Left renal pelvis (tissue), 4 donors: ENCODE results near the gene SYTL5. TPM values are rescaled to one million over a fixed set of nuclear protein-coding genes. Genes with fewer than 3 reads are reported as not detected.
"Not testable (repeated sequence)": the region's sequence is repeated elsewhere in the genome, so short reads cannot be mapped to it uniquely, and the experiment has no call there.

Experiments used
- DNase-seq, 4 donors: peaks; one replicate each; pipeline ENCODE4 v3.0.0-alpha.2; 2013; ENCODE audit warnings: low read depth in 4 of 4, low spot score in 3 of 4
- polyA plus RNA-seq, 4 donors: library from polyadenylated mRNA; unstranded; fragments of 120-200 nt; gene quantifications; one replicate each; pipeline ENCODE4 v1.2.1, GENCODE V29; 2013; ENCODE audit not compliant: insufficient read length in 4 of 4

SYTL5 gene
- 1 to 10 TPM in 3 of 4 donors, under 1 TPM in 1; 0.26 to 3.9 (median 2.7) TPM for polyA plus RNA-seq

DNA sequence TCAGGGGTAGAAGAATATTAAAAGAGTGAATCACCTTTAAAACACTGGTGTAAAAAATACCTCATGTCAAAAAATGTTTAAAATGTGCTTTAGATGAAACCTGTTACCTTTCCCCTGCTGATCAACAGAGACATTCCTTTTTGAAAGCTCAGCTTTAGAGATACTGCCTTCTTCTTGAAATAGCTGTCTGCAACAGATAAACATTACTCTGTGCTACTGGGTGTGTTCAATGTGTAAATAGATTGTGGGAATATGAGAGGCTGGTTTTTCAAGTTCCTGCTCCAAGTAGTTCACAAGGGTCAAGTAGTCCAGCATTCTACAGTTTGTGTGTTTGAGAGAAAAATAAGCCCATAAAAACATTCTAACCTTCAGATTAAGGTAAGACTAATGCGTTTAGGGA lies at the start of gene SYTL5:
SYTL5 (plus strand) TSS at position 263 of the 400 bp plus-strand sequence. CDS start 27,337 bp downstream, outside the sequence.
- no peak for DNase-seq

DNA sequence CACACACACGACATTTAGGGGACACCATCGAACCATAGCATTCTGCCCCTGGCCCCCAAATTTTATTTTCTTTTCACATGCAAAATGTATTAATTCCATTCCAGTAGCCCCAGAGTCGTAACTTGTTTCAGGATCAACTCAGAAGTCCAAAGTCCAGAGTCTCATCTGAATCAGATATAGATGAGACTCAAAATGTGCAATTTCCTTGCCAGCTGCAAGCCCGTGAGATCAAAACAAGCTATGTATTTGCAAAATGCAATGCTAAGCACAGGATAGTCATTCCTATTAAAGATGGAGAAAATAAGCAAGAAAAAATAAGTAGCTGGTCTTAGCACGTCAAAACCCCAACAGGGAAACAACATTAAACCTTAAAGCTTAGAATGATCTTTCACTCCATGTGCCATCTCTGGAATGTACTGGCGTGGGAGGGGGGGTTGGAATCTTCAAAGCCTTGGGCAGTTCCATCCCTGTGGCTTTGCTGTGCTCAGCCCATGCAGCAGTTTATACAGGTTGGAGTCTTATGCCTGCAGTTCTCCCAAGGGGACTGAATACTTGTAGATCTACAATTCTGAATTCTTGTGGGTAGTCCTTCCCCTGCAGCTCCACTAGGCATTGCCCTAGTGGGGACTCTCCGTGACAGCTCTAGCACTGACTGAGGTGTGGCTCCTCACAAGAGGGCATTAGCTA lies 47.7 kb upstream of the SYTL5 start:
- DNase-seq, result no peak

DNA sequence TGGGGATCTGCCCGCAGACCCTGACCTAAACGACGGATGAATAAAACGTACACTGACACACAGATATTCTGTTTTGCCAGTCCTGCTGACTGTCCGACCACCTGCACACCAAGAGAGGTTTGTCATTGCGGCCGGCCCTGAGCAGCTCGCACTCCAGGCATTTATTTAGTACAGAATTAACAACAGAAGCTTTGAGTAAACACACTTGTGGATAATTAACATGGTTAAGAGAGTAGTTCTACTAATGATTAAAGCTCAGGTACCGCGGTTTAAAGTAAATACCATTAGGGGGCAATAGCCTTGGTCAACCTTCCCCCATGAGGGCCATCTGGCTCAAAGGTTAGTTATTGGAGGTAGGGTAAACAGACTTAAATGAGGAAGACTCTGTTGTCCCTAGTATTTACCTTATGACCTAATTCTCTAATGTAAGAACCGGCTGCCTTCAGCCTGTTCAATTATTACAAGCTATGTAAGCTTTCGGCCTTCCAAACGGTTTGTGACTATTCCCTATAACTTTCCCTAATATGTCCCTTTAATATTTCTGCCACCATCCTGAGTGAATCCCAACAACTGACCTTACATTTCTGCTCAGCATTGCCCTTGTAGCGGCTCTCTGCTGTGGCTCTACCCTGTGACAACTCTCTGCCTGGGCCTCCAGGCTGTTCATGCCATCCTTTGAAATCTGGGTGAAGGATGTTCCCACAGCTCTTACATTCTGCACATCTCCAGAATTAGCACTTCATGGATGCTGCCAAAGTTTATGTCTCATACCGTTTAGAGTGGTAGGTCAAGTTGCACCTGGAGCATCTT lies 46.9 kb upstream of the SYTL5 start:
- DNase-seq, result no peak

DNA sequence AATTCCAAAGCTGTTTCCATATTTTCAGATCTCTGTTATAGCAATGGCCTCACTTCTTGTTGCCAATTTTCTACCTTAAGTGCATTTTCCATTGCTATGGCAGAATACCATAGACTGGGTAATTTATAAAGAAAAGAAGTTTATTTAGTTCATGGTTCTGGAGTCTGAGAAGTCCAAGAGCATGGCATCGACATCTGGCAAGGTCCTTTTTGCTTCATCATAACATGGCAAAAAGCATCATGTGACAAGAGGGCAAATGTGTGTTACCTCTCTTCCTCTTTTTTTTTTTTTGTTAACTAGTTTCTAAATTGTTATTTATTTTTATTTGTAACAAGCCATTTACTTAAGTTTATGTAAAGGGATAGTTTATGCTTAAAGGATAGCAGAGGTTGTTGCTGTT lies 45.2 kb upstream of the SYTL5 start:
- no peak for DNase-seq

DNA sequence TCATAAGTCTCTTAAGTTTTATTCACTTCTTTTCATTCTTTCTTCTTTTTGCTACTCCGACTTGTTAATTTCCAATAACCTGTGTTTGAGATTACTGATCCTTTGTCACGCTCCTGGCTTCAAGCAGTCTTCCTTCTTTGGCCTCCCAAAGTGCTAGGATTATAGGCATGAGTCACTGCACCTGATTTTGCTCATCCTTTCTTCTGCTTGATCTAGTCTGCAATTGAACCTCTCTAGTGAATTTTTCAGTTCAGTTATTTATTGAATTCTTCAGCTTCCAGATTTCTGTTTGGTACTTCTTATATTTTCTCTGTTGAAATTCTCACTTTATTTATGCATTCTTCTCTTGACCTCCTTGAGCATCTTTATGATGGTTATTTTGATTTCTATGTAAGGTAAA lies 38.6 kb upstream of the SYTL5 start:
- no peak for DNase-seq

DNA sequence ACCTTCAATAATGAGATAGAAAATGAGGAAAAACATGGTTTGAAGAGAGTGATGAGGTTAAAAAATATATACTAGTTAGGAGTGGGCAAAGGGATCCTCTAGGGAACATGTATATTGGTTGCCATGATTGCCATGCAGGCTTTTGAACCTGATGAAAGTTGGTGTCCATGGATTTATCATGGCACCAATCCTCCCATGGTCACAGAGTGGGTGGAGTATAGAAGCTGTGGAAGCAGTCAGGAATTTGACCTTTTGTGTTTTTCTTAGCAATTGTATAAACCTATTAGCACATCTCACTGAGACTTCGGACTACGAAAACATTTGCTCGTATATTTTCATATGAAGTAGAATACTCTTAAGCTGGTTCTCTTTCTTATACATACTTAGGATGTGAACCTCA lies 30.9 kb upstream of the SYTL5 start:
- DNase-seq, result no peak

DNA sequence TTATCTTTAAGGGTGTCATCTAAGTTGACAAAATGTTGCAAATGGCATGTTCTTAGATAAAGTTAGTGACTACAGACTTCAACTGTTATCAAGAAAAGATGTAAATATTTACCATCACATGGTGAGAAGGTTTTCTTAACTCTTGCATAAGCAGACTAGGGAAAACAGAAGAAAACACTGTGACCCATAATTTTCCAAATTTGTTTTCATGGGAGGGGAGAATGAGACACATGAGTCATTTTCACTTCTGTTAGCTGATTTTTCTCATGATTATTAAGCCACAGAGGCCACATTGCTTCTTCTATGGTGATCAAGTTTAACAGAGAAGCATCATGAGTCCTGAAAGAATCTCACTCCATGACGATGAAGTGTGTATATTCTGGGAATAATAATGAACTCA lies 30.2 kb upstream of the SYTL5 start:
- no peak for DNase-seq

DNA sequence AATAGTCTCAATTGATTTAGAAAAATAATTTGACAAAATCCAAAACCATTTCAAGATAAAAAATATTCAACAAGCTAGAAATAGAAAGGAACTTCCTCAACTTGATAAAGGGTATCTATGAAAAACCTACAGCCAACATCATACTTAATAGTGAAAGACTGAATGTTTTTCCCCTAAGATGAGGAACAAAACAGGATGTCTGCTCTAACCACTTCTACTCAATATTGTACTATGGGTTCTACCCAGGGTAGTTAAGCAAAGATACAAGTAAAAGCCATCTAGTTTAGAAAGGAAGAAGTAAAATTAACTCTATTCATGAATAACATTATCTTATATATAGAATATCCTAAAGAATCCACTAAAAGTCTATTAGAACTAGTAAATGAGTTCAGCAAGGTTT lies 21.5 kb upstream of the SYTL5 start:
- no peak for DNase-seq

DNA sequence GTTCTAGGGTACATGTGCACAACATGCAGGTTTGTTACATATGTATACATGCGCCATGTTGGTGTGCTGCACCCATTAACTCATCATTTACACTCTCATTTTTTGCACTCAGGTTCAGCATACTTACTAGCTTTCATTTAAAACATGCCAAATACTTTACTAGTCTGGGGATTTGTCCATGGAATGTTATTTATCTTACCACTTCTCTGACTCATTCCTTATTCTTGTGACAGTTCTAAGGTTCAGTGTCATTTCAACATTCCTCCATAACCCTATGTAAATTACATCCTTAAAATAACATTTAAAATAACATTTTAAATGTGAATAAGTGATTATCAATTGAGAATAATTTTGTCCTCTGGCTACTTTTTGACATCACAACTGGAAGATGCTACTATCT lies 19.5 kb upstream of the SYTL5 start:
- DNase-seq, result no peak

DNA sequence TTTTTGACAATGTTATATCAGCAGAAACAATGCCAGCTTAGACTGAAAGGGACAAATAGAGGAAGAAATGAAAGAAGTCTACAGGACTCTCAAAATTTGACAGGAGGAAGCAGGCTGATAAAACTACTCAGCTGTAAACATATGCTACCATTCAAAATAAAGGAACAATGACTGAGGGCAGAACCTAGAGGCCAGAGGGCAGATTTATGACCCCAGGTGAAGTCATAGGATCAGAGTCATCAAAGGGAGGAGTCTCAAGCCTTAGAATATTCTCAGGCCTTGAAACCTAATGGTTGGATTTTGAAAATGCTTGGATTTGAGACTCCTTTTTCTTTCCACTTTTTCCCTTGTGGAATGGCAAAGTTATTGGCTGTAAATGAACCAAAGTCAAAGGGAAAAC lies 17.0 kb upstream of the SYTL5 start:
- DNase-seq, result no peak

DNA sequence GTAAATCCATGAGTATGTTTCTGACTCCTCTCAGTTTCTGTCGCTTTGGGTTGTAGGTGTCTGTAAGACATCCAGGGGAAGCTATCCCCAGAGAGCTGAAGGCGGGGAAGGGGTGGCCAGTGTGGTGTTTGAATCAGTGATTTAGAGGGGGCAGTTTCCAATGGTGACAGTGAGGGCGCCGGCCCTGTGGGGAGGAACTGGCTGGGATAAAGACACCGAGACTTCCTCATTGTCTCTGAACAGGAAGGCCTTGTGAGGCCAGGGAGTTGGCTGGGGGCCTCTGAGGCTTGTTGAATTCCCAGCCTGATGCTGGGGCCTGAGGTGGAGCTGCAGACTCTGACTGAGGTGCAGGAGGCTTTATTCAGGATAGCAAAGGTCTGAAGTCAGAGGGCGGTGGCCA lies 15.1 kb upstream of the SYTL5 start:
- DNase-seq, result not testable (repeated sequence)

DNA sequence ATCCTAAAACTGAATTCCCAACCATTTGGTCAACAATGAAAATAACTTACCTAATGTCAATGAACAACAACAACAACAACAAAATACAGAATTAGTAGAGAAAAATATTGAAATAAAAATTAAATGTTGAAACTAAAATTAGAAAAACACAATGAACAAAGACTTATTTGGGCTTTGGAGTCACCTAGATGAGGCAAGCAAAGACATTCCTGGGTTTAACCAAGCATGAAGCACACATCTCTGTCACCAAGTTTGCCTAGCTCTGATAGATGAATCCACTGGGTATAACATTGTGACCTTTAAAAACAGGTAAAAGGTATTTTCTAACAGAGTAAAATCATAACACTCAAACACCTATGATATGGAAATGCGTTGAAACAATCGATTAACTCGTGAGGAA lies 13.2 kb upstream of the SYTL5 start:
- DNase-seq, result no peak

DNA sequence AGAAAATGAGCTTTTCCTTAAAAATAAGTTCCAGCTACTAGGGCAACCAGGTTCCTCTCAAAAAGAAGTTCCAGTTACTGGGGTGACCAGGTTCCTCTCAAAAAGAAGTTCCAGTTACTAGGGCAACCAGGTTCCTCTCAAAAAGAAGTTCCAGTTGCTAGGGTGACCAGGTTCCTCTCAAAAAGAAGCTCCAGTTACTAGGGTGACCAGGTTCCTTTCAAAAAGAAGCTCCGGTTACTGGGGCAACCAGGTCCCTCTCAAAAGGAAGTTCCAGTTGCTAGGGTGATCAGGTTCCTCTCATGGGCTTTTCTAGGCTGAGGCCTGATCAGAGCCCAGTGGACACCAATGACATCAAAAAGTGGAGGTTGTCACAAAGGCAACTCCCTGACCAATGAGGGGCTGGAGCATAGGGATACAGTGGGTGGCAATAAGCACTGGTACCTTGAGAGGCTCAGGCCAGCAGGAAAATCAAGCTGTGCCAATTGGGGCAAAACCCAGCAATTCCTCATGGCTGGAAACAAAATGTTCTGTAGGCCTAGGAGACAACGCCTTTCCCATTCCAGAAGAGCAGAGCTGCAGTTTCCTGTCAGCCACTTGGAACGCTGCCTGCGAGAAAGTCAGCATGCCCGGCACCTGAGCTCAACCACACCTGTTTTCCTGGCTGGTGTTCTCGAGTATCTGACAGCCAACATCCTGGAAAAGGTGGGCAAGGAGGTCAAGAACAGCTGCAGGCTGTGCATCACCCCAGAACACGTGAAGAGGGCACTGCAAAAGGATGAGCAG lies 12.3 kb upstream of the SYTL5 start:
- DNase-seq, result peak; percentile 16 to 49 (median 21)

DNA sequence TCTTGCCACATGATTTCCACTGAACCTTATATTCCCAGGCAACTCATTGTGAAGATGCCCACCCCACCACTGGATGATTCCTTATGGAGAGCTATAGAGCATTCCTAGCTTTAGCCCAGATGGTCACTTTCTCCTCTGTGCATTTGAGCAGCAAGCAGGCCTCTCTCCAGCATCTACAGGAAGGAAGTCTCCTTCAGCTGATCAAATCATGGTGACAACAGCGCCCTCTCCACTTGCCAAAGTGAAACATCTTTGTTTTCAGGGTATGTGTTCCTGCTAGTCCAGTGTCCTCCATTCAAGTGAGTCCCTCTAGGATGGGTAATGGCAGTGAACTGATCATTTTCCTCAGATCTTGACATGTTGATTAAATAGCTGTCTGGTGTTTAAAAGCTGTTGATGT lies 10.9 kb upstream of the SYTL5 start:
- no peak for DNase-seq

DNA sequence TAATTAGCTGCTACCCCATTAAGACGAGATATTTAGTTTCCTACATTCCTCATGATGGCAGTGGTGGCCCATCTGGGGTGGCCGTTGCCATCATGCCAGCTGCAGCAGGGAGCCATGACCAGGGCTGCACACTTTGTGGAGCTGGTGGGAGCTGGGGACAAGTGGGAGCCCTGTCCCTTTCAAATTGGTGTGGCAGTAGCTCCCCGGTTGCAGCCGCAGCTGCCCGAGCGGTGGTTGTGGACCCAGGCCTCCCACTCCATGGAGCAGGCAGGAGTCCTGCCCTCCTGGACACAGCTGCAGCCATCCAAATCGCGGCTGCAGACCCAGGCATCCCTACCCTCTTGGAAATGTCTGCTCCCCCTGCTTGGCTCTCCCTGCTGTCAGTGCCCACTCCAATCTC lies 9.3 kb upstream of the SYTL5 start:
- no peak for DNase-seq

DNA sequence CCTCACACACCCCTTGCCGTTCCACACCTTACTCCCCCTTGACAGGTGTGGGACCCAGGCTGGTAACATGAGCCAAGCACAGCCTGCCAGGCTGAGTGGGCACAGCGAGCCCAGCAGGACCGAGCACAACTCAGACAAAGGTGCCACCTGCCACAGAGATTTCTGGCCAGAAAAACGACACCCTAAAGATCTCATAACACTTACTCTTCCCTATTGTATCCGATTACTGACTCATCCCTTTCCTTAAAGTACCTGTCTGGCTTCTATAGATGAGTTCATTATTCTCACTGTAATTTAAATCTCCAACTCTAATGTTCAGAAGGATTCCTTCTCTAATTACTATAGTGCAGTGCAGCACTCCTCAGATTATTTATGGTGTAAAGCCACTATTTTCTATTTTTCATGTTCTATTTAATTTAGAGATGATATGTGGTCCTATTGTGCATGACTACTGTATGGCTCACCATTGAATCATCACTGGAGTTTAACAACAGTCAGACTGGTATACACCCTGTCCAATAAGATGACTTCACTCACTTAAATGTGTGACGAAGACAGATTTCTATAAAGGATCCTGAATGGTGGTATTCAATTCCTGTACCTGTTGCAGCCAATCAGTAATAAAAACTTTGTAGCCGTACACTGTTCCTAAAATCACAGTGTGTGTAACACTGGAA lies 7.6 kb upstream of the SYTL5 start:
- no peak for DNase-seq

DNA sequence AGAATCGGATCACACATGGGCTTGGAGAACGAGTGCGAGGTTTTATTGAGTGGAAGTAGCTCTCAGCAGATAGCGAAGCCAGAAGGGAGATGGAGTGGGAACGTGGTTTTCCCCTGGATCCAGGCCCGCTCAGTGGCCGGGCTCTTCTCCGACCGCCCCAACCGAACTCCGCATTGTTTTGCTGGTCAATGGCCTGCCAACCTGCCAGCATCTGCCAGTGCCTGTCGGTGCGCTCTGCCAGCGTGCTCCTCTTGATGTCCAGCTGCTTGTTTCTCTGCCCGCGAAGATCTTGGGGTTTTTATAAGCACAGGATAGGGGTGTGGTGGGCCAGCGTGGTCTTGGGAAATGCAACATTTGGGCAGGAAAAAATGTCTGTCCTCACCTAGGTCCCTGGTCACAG lies 5.6 kb upstream of the SYTL5 start:
- DNase-seq, result no peak

DNA sequence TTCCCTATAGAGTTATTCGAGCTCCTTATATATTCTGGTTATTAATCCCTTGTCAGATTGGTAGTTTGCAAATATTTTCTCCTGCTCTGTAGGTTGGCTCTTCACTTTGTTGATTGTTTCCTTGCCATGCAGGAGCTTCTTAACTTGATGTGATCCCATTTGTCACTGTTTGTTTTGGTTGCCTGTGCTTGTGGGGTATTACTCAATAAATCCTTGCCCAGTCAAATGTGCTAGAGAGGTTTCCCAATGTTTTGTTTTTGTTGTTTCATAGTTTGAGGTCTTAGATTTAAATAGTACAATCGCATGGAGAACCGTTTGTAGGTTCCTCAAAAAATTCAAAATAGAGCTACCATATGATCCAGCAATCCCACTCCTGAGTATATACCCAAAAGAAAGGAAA lies 2.3 kb upstream of the SYTL5 start:
- no peak for DNase-seq

DNA sequence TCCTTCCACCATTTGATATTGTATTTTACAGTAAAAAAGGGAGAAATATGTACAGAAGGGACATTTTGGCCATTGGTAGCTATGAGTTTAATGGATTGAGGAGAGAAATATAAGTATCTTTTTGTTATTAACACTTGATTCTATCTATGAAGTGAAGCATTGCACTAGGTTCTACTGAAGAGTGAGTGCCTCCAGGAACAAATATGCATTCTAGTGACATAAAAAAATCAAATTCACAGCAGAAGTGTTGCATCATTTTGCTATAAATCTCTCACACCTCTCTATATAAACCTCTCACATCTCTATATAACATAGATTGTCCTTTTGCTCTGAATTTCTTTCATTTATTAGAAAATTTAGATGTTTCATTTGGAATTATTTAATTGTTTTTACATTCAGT lies 425 bp downstream of the SYTL5 start:
- no peak for DNase-seq

DNA sequence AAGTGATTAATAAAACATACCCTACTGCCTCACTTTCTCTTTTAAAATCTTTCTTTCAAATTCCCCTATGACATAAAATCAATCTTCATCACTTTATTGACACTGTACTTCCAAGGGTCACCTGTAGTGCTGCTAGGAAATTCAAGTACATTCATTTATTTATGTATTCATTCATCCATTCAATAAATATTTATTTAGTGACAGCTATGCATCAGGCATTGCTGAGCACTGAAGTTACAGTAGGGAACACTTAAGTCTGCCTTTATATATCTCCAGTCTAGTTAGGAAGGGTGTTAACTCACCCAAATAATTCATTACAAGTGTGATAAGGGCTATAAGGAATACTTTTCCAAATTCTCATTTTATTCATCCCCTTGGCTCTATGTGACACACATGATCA lies 2.3 kb downstream of the SYTL5 start:
- no peak for DNase-seq

DNA sequence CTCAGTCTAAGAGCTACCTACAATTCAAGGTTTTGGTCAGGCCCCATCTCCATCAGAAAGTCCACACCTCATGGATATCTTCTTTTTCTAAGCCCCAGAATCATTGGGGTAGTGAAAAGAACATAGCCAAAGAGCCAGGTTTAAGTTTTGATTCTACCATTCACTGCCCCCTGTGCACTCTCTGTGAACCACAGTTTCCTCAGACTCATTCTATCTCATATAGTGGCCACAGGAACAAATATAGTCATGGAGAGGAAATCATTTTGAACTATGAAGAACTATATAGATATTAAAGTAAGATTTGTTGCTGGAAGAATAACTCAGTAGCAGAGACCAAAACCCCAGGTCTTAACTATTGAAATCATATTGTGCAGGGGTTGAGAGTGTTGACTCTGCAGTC lies 3.3 kb downstream of the SYTL5 start:
- no peak for DNase-seq
